HepG2 (cell line): ENCODE measurements around the gene KIN. TPM values are rescaled to one million over a fixed set of nuclear protein-coding genes. Genes with fewer than 3 reads are reported as not detected.

Experiments
- ATAC-seq: fragments of 200-7000 bp; cut with Tn5 transposase; 3 replicates; pipeline ENCODE4 v1.9.1; 2020; ENCODE audit warnings: mild to moderate bottlenecking, moderate library complexity
- BruUV-seq: library from RNA; stranded (reverse); fragments of 400-500 nt; replicated peaks from 2 replicates; lab custom pipeline; 2021; lab: Mats Ljungman, UMichigan
- CTCF ChIA-PET: fragments of 300-600 bp; formaldehyde crosslinking; extraction: SDS; loops from one replicate; lab custom pipeline; 2021; ENCODE audit warnings: low total read pairs, inconsistent platforms, low intra/inter-chr PET ratio; lab: Yijun Ruan, JAX
- POLR2A ChIA-PET: fragments of 350-600 bp; sonication (Branson Sonifier 250); formaldehyde crosslinking; loops from one replicate; lab custom pipeline; 2020; ENCODE audit warnings: antibody characterized with exemption, inconsistent platforms; lab: Yijun Ruan, JAX
- DNase-seq: peaks from one replicate; pipeline ENCODE4 v3.0.0-alpha.2; 2015; ENCODE audit warnings: low spot score
- FAIRE-seq: peaks from 3 replicates; lab custom pipeline; 2011; peaks lifted over from hg19 to GRCh38; lab: Jason Lieb, UNC
- H2AFZ ChIP-seq: one replicate; pipeline ENCODE4 v1.6.1; 2011; ENCODE audit warnings: low read length, inconsistent platforms
- H3K27ac ChIP-seq: fragments of 300-600 bp; 3 replicates; pipeline ENCODE4 v1.8.0; 2011; ENCODE audit warnings: mixed run types, mild to moderate bottlenecking, mixed read lengths, low read length, inconsistent platforms; ENCODE audit not compliant: insufficient read depth; ENCODE audit errors: extremely low read length
- H3K27me3 ChIP-seq, 2 experiments: fragments of 200-600 bp in 1 of 2; 2 replicates in 1 of 2; 3 replicates in 1 of 2; pipeline versions ENCODE4 v1.6.0 to v1.8.0; 2011; ENCODE audit warnings: low read length in 2 of 2, mild to moderate bottlenecking in 2 of 2, moderate library complexity in 2 of 2, inconsistent platforms in 1 of 2; ENCODE audit not compliant: insufficient read depth in 2 of 2, control insufficient read depth in 1 of 2
- H3K36me3 ChIP-seq, 2 experiments: fragments of 200-600 bp in 1 of 2; replicated peaks in 1 of 2; 2 replicates in 1 of 2; 3 replicates in 1 of 2; pipeline versions ENCODE4 v1.5.1 to v1.8.0; 2011; ENCODE audit warnings: low read length in 2 of 2, inconsistent platforms in 1 of 2; ENCODE audit not compliant: insufficient read depth in 2 of 2, control insufficient read depth in 1 of 2
- H3K4me1 ChIP-seq: 2 replicates; pipeline ENCODE4 v1.5.1; 2012; ENCODE audit warnings: low read length, inconsistent platforms; ENCODE audit not compliant: insufficient read depth
- H3K4me2 ChIP-seq: 2 replicates; pipeline ENCODE4 v1.6.0; 2011; ENCODE audit warnings: low read depth, low read length, inconsistent platforms
- H3K4me3 ChIP-seq, 3 experiments: fragments of 200-600 bp in 1 of 3; sonication (generic), shearing (Covaris generic) in 1 of 3; replicated peaks in 1 of 3; 2 replicates each; pipeline ENCODE4 v1.5.1; 2011 to 2016; ENCODE audit warnings: low read length in 3 of 3, inconsistent platforms in 2 of 3, low read depth in 2 of 3, mild to moderate bottlenecking in 2 of 3, control low read depth in 1 of 3, mixed read lengths in 1 of 3; ENCODE audit not compliant: insufficient read depth in 1 of 3
- H3K79me2 ChIP-seq: one replicate; pipeline ENCODE4 v1.6.1; 2011; ENCODE audit warnings: low read length, inconsistent platforms; ENCODE audit not compliant: insufficient read depth
- H3K9ac ChIP-seq: 2 replicates; pipeline ENCODE4 v1.6.0; 2011; ENCODE audit warnings: mild to moderate bottlenecking, low read depth, low read length, inconsistent platforms; ENCODE audit not compliant: insufficient read depth
- H3K9me3 ChIP-seq: 2 replicates; pipeline ENCODE4 v1.5.1; 2012; ENCODE audit warnings: mild to moderate bottlenecking, low read length
- H4K20me1 ChIP-seq: 2 replicates; pipeline ENCODE4 v1.6.0; 2011; ENCODE audit warnings: inconsistent platforms, mild to moderate bottlenecking, low read length, moderate library complexity; ENCODE audit not compliant: insufficient read depth
- CREM ChIP-seq, 2 experiments: sonication (generic) in 1 of 2; formaldehyde crosslinking in 1 of 2; IDR thresholded peaks; 2 replicates each; pipeline versions ENCODE4 v1.4.0 to v1.6.1; 2016 to 2020; ENCODE audit warnings: antibody characterized with exemption in 1 of 2, mild to moderate bottlenecking in 1 of 2, missing genetic modification reagents in 1 of 2
- HOXD1 ChIP-seq: sonication (generic); formaldehyde crosslinking; IDR thresholded peaks from 2 replicates; pipeline ENCODE4 v1.5.0; 2020; ENCODE audit warnings: missing genetic modification reagents
- KDM5A ChIP-seq: fragments of 200-600 bp; sonication (generic); IDR thresholded peaks from 2 replicates; pipeline ENCODE4 v1.7.0; 2018; ENCODE audit warnings: antibody characterized with exemption, mild to moderate bottlenecking, low read length, borderline replicate concordance
- KLF11 ChIP-seq: IDR thresholded peaks from 2 replicates; pipeline ENCODE4 v1.6.1; 2016; ENCODE audit warnings: missing compliant biosample characterization
- MEF2D ChIP-seq: sonication (generic); formaldehyde crosslinking; IDR thresholded peaks from 2 replicates; pipeline ENCODE4 v1.5.1; 2020; ENCODE audit warnings: mild to moderate bottlenecking, missing genetic modification reagents
- ONECUT2 ChIP-seq: sonication (generic); formaldehyde crosslinking; IDR thresholded peaks from 2 replicates; pipeline ENCODE4 v1.4.0; 2020; ENCODE audit warnings: missing genetic modification reagents
- RORA ChIP-seq: sonication (generic); formaldehyde crosslinking; IDR thresholded peaks from 2 replicates; pipeline ENCODE4 v1.5.0; 2020; ENCODE audit warnings: mild to moderate bottlenecking, missing genetic modification reagents, moderate library complexity
- SP4 ChIP-seq: sonication (generic); formaldehyde crosslinking; IDR thresholded peaks from 2 replicates; pipeline ENCODE4 v1.8.1; 2023; ENCODE audit warnings: mild to moderate bottlenecking, missing genetic modification reagents
- ZBTB33 ChIP-seq: sonication (generic); formaldehyde crosslinking; IDR thresholded peaks from 2 replicates; pipeline ENCODE4 v1.4.0; 2020; ENCODE audit warnings: missing genetic modification reagents
- ZBTB44 ChIP-seq: sonication (generic); formaldehyde crosslinking; IDR thresholded peaks from 2 replicates; pipeline ENCODE4 v1.4.0; 2020; ENCODE audit warnings: missing genetic modification reagents
- ZBTB46 ChIP-seq: sonication (generic); formaldehyde crosslinking; IDR thresholded peaks from 2 replicates; pipeline ENCODE4 v1.4.0; 2020; ENCODE audit warnings: mild to moderate bottlenecking, missing genetic modification reagents, borderline replicate concordance
- ZNF264 ChIP-seq: sonication (generic); formaldehyde crosslinking; IDR thresholded peaks from 2 replicates; pipeline ENCODE4 v1.4.0; 2020; ENCODE audit warnings: missing genetic modification reagents
- ZNF367 ChIP-seq: sonication (generic); formaldehyde crosslinking; IDR thresholded peaks from 2 replicates; pipeline ENCODE4 v1.4.0; 2020; ENCODE audit warnings: missing genetic modification reagents, borderline replicate concordance
- ZNF446 ChIP-seq: sonication (generic); formaldehyde crosslinking; IDR thresholded peaks from 2 replicates; pipeline ENCODE4 v1.5.0; 2020; ENCODE audit warnings: mild to moderate bottlenecking, missing genetic modification reagents
- ZNF503 ChIP-seq: sonication (generic); formaldehyde crosslinking; IDR thresholded peaks from 2 replicates; pipeline ENCODE4 v1.4.0; 2020; ENCODE audit warnings: missing genetic modification reagents
- ZNF572 ChIP-seq: sonication (generic); formaldehyde crosslinking; IDR thresholded peaks from 2 replicates; pipeline ENCODE4 v1.5.1; 2020; ENCODE audit warnings: mild to moderate bottlenecking, missing genetic modification reagents
- ZNF746 ChIP-seq: sonication (generic); formaldehyde crosslinking; IDR thresholded peaks from 2 replicates; pipeline ENCODE4 v1.8.0; 2022; ENCODE audit warnings: mild to moderate bottlenecking, missing genetic modification reagents
- WGBS: methylation state at CpG from one replicate; pipeline ENCODE4 v1.1.6; 2017; ENCODE audit warnings: low lambda C conversion rate; 5-methylcytosine and 5-hydroxymethylcytosine counted together
- in situ Hi-C: cut with HindIII; loops from 2 replicates; pipeline ENCODE4 v1.10.0; 2017; ENCODE audit warnings: low pct_unique_long_range_greater_than_20kb; ENCODE audit not compliant: extremely low pct_ligation_motif_present
- intact Hi-C: fragments of 100-400 bp; cut with micrococcal nuclease; formaldehyde crosslinking; loops from one replicate; pipeline ENCODE4 v1.10.0; 2022; ENCODE audit not compliant: unreplicated experiment
- polyA plus RNA-seq, 8 experiments: library from polyadenylated mRNA; depleted of rRNA in 3 of 8; stranded (reverse) in 7 of 8; unstranded in 1 of 8; fragments of >200 nt; fragmentation: Illumina TruSeq in 4 of 8; extraction: Trizol in 4 of 8; gene quantifications; 2 replicates each; pipeline versions ENCODE4 v1.2.1 to v1.2.3, GENCODE V29; 2011 to 2016; ENCODE audit warnings: low read depth in 4 of 8, missing spikeins in 1 of 8, mixed read lengths in 1 of 8; ENCODE audit not compliant: insufficient read depth in 1 of 8
- total RNA-seq, 5 experiments: library from RNA; depleted of rRNA; stranded (reverse); fragments of >200 nt; fragmentation: Illumina TruSeq; extraction: Trizol; gene quantifications; 2 replicates each; pipeline ENCODE4 v1.2.3, GENCODE V29; 2016; ENCODE audit warnings: low read depth in 1 of 5

Gene KIN
- total and polyA plus RNA-seq, 2 of the 13 experiments (the other 11 are each of a cell fraction or from before 2014, with no cell fraction given): 4.9 to 23.2 TPM

GRCh38 chr10:7797582-7797981, 9.8 kb upstream of the KIN start (continued):
- TF ChIP-seq ZBTB33 (CRISPR knock-in tag) (peak; percentile 50; the same call in 1 of the 2 replicates), ZNF746 (CRISPR knock-in tag) (no peak), ZNF572 (no peak), HOXD1 (CRISPR knock-in tag) (no peak)

- peak; percentile 36 for FAIRE-seq
- peaks cover 65% of the 10 kb centered on the region for H3K79me2 ChIP-seq
- TF ChIP-seq KLF11 (CRISPR knock-in tag): no peak
- no peak for TF ChIP-seq ZNF572
- TF ChIP-seq KDM5A: no peak
- no peak for TF ChIP-seq ZNF367
- no peak for TF ChIP-seq SP4
- no peak for TF ChIP-seq ZBTB46 (CRISPR knock-in tag)
- no peak for TF ChIP-seq MEF2D (CRISPR knock-in tag)
- TF ChIP-seq CREM (IDR thresholded peaks at IDR 0.05): no peak; the same call in 1 of the 2 replicates
- no peak for TF ChIP-seq CREM (CRISPR knock-in tag; IDR thresholded peaks at IDR 0.05)
- TF ChIP-seq RORA (CRISPR knock-in tag): no peak
- no peak for TF ChIP-seq ZNF503 (CRISPR knock-in tag)
- TF ChIP-seq ZNF446 (CRISPR knock-in tag): no peak
- no peak for TF ChIP-seq ZBTB44 (CRISPR knock-in tag)
- TF ChIP-seq ZNF264: no peak
- no peak for TF ChIP-seq ONECUT2
These were observed 7.8 kb upstream of the KIN start for GRCh38 chr10:7795605-7796004.

More at GRCh38 chr10:7795605-7796004, 7.8 kb upstream of the KIN start:
- WGBS: 17% methylated on average over 4 of the region's 4 CpGs
- in situ Hi-C loops: no loop called here
- Histone ChIP-seq H4K20me1 (peaks cover 39% of the 10 kb centered on the region), H3K9ac (0 out of 2 replicates have a peak overlapping the region, but pooled peaks have one; percentile 50), H3K9me3 (no peaks in the 10 kb centered on the region), H3K4me1 (peaks cover 62% of the 10 kb centered on the region), H3K27ac (peak overlapping the region; percentile 64), H2AFZ (no peak overlapping the region), H3K36me3 (peaks cover 10 to 36% of the 10 kb centered on the region in 2 experiments), H3K4me2 (peak overlapping the region; percentile 57), H3K27me3 (no peaks in the 10 kb centered on the region), H3K4me3 (no peak overlapping the region; a peak in 2 of 6 replicates)
- intact Hi-C loops: loop anchor here (10.0 kb wide), 1 partner anchor 91 kb away; the partner anchor contains the start of gene ITIH2
- DNase-seq: peak; percentile 91
- no TSS peak for BruUV-seq
- POLR2A ChIA-PET: interaction anchor here (1.0 to 1.3 kb wide), 2 partner anchors 23 to 79 kb away, joined by 4 to 5 read pairs; partner anchors contain the start of gene TAF3
- CTCF ChIA-PET: no interaction called here
- ATAC-seq: peak; percentile 99
